Measurements from ENCODE around the gene RPL36A. TPM values are rescaled to one million over a fixed set of nuclear protein-coding genes. Genes with fewer than 3 reads are reported as not detected.

The RPL36A gene
- total and polyA plus RNA-seq, 9 of the 15 experiments (the other 6 are each of a cell fraction or from before 2014, with no cell fraction given), result 412 to 4,539 (median 3,209) TPM

GRCh38 chrX:101442085-101442484 lies 51.3 kb downstream of the RPL36A start (continued):
- TF ChIP-seq, protein P1, sequence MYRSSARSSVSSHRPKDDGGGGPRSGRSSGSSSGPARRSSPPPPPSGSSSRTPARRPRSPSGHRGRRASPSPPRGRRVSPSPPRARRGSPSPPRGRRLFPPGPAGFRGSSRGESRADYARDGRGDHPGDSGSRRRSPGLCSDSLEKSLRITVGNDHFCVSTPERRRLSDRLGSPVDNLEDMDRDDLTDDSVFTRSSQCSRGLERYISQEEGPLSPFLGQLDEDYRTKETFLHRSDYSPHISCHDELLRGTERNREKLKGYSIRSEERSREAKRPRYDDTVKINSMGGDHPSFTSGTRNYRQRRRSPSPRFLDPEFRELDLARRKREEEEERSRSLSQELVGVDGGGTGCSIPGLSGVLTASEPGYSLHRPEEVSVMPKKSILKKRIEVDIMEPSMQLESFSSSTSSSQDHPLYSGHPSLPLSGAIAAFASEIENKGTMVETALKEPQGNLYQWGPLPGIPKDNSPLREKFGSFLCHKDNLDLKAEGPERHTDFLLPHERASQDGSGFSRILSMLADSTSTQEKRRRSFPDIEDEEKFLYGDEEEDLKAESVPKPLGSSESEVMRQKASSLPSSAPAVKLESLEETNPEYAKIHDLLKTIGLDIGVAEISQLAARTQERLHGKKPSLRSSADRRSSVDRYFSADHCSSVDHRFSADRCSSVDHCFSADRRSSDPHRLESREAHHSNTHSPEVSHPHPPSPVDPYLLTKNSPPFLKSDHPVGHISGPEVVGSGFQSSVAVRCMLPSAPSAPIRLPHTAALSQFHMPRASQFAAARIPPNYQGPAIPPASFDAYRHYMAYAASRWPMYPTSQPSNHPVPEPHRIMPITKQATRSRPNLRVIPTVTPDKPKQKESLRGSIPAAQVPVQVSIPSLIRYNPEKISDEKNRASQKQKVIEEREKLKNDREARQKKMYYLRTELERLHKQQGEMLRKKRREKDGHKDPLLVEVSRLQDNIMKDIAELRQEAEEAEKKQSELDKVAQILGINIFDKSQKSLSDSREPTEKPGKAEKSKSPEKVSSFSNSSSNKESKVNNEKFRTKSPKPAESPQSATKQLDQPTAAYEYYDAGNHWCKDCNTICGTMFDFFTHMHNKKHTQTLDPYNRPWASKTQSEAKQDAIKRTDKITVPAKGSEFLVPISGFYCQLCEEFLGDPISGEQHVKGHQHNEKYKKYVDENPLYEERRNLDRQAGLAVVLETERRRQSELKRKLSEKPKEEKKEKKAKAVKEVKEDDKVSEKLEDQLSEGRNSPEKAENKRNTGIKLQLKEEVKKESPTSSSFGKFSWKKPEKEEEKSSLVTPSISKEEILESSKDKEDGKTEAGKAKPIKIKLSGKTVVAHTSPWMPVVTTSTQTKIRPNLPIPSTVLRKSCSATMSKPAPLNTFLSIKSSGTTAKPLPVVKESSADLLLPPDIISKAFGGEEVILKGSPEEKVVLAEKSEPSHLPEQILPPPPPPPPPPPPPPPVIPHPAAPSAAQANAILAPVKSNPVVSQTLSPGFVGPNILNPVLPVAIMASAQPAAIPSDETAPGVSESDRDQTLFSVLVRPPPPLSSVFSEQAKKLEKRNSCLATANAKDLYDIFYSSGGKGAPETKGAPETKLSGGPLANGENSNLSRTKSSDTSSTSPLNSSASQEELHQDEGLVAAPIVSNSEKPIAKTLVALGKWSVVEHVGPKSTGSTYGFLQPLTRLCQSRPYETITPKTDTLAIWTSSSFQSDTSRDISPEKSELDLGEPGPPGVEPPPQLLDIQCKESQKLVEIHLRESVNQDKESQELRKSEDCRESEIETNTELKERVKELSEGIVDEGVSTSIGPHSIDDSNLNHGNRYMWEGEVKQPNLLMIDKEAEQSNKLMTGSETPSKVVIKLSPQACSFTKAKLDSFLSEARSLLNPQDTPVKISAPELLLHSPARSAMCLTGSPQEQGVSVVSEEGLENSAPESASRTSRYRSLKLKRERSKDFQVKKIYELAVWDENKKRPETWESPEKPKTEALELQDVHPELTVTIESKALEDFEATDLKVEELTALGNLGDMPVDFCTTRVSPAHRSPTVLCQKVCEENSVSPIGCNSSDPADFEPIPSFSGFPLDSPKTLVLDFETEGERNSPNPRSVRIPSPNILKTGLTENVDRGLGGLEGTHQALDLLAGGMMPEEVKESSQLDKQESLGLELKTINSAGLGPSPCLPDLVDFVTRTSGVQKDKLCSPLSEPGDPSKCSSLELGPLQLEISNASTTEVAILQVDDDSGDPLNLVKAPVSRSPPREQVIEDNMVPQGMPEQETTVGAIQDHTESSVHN (IDR thresholded peaks at IDR 0.05; ENCODE audit: borderline replicate concordance in 1 of 2, low read depth in 1 of 2), result no peak
- TF ChIP-seq PPARD (CRISPR knock-in tag; IDR thresholded peaks at IDR 0.05), result no peak
- TF ChIP-seq, protein P2, sequence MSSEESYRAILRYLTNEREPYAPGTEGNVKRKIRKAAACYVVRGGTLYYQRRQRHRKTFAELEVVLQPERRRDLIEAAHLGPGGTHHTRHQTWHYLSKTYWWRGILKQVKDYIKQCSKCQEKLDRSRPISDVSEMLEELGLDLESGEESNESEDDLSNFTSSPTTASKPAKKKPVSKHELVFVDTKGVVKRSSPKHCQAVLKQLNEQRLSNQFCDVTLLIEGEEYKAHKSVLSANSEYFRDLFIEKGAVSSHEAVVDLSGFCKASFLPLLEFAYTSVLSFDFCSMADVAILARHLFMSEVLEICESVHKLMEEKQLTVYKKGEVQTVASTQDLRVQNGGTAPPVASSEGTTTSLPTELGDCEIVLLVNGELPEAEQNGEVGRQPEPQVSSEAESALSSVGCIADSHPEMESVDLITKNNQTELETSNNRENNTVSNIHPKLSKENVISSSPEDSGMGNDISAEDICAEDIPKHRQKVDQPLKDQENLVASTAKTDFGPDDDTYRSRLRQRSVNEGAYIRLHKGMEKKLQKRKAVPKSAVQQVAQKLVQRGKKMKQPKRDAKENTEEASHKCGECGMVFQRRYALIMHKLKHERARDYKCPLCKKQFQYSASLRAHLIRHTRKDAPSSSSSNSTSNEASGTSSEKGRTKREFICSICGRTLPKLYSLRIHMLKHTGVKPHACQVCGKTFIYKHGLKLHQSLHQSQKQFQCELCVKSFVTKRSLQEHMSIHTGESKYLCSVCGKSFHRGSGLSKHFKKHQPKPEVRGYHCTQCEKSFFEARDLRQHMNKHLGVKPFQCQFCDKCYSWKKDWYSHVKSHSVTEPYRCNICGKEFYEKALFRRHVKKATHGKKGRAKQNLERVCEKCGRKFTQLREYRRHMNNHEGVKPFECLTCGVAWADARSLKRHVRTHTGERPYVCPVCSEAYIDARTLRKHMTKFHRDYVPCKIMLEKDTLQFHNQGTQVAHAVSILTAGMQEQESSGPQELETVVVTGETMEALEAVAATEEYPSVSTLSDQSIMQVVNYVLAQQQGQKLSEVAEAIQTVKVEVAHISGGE (CRISPR knock-in tag; IDR thresholded peaks at IDR 0.05), result no peak
- no peak for TF ChIP-seq U2AF1 (optimal IDR thresholded peaks at IDR 0.05; ENCODE audit: low read depth, low read length)
- no peak for TF ChIP-seq RERE (CRISPR knock-in tag; IDR thresholded peaks at IDR 0.05; ENCODE audit: borderline replicate concordance)
- no peak for TF ChIP-seq PHF21A (IDR thresholded peaks at IDR 0.05; ENCODE audit: borderline replicate concordance, low read depth)
- TF ChIP-seq, protein P3, sequence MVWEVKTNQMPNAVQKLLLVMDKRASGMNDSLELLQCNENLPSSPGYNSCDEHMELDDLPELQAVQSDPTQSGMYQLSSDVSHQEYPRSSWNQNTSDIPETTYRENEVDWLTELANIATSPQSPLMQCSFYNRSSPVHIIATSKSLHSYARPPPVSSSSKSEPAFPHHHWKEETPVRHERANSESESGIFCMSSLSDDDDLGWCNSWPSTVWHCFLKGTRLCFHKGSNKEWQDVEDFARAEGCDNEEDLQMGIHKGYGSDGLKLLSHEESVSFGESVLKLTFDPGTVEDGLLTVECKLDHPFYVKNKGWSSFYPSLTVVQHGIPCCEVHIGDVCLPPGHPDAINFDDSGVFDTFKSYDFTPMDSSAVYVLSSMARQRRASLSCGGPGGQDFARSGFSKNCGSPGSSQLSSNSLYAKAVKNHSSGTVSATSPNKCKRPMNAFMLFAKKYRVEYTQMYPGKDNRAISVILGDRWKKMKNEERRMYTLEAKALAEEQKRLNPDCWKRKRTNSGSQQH (CRISPR knock-in tag; IDR thresholded peaks at IDR 0.05), result no peak

Data from K562 (cell line).